Spleen (tissue), 7 donors: ENCODE data around the gene PARD3B.

Experiments used
- POLR2A ChIP-seq, 3 donors: fragments of 450-650 bp; IDR thresholded peaks; one replicate each; pipeline ENCODE4 v1.5.1; 2017; ENCODE audit warnings: antibody characterized with exemption in 3 of 3, mild to moderate bottlenecking in 1 of 3
- POLR2AphosphoS5 ChIP-seq, 3 donors: sonication (generic); formaldehyde crosslinking; IDR thresholded peaks; one replicate each; pipeline ENCODE4 v1.5.1; 2017; ENCODE audit warnings: antibody characterized with exemption in 3 of 3
- TF ChIP-seq, protein P1 (sequence below), 11 experiments: fragments of 200-600 bp in 7 of 11; fragments of 450-650 bp in 4 of 11; sonication (generic) in 4 of 11; IDR thresholded peaks in 8 of 11; conservative IDR thresholded peaks in 3 of 11; 1 replicate in 7 of 11; 2 replicates in 4 of 11; pipeline versions ENCODE4 v1.4.0 to v1.8.0; 2016 to 2021; ENCODE audit warnings: antibody characterized with exemption in 11 of 11, inconsistent platforms in 4 of 11, mild to moderate bottlenecking in 1 of 11
- donor health status: DM: no; HTN: no; CAD: no; lungs with moderate emphysema.
- donor health status: DM: no; HTN: no; CAD: no.
- donor health status: DM: no; HTN: no; CAD: no.

DNA sequence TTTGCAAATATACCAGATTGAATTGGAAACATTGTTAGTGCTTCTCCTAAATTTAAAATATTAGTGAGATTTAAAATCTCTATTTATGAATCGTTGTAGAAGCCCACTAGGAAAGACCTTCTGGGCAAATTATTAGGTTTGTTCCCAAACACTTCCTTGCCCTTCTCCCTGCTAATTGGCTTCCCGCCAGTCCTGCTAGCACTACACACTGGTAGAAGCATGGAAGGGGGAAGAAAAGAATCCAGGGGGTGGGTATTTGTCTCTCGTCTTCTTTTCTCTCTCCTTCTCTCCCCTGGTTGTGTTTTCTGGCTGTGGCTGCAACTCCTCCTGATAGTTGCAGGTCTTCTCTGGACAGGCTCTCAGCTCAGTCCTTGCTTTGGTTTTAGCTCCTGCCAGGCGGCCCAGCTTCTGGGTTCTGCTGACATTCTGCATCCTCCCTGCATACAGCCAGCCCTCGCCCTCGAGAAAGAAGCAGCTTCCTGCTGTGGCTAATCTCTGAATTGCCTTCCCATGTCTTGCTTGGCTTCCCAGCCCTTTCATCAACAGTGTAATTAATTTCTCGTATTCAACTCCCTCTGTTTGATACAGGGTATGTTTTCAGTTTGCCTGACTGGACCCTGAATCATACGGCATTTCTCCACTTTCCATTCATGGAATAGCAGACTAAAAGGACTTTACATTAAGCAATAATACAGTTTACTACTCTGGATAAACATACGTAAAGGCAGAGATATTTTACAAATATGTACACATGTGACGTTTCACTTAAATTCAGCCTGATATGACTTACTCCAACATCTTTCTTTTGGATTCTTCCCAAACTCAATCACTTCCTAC, 6.9 kb upstream of the PARD3B start:
- TF ChIP-seq, protein P1, sequence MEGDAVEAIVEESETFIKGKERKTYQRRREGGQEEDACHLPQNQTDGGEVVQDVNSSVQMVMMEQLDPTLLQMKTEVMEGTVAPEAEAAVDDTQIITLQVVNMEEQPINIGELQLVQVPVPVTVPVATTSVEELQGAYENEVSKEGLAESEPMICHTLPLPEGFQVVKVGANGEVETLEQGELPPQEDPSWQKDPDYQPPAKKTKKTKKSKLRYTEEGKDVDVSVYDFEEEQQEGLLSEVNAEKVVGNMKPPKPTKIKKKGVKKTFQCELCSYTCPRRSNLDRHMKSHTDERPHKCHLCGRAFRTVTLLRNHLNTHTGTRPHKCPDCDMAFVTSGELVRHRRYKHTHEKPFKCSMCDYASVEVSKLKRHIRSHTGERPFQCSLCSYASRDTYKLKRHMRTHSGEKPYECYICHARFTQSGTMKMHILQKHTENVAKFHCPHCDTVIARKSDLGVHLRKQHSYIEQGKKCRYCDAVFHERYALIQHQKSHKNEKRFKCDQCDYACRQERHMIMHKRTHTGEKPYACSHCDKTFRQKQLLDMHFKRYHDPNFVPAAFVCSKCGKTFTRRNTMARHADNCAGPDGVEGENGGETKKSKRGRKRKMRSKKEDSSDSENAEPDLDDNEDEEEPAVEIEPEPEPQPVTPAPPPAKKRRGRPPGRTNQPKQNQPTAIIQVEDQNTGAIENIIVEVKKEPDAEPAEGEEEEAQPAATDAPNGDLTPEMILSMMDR (IDR thresholded peaks at IDR 0.05 in 8 of 11, conservative IDR thresholded peaks at IDR 0.05 in 3 of 11), result no peak
- no peak for TF ChIP-seq POLR2A (IDR thresholded peaks at IDR 0.05)
- TF ChIP-seq POLR2AphosphoS5 (IDR thresholded peaks at IDR 0.05), result no peak
